ENCODE measurements around the gene OR52J3. TPM values are rescaled to one million over a fixed set of nuclear protein-coding genes. Genes with fewer than 3 reads are reported as not detected.

OR52J3 gene
- total RNA-seq, 1 experiment from 2014 or later, result not detected

DNA sequence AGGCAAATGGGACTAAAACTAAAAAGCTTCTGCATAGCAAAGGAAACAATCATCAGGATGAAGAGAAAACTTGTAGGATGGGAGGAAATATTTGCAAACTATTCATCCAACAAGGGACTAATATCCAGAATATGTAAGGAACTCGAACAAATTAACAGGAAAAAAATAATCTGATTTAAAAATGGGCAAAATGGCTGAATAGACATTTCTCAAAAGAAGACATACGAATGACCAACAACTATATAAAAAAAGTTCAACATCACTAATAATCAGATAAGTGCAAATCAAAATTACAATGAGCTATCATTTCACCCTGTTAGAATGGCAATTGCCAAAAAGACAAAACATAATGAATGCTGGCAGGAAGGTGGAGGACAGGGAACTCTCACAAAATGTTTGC, 35.1 kb downstream of the OR52J3 start:
- Histone ChIP-seq H3K27me3 (ENCODE audit: low read length) (no peaks in the 10 kb centered on the region; the same call in 1 of the 2 replicates), H3K9me3 (ENCODE audit: low read length) (no peaks in the 10 kb centered on the region), H3K27ac (ENCODE audit: low read length) (no peak overlapping the region), H3K4me3 (ENCODE audit: low read length) (no peak overlapping the region), H3K36me3 (ENCODE audit: low read depth, low read length) (no peaks in the 10 kb centered on the region), H3K9ac (ENCODE audit: low read length) (no peak overlapping the region), H2AFZ (ENCODE audit: low read length) (no peak overlapping the region), H4K20me1 (ENCODE audit: low read length) (no peaks in the 10 kb centered on the region), H3K79me2 (ENCODE audit: low read length) (no peaks in the 10 kb centered on the region), H3K4me2 (ENCODE audit: low read length) (no peak overlapping the region), H3K9me2 (replicated peaks; ENCODE audit: low read length) (no peaks in the 10 kb centered on the region), H3F3A (ENCODE audit: low read length, unreplicated experiment) (no peaks in the 10 kb centered on the region), H3K4me1 (ENCODE audit: insufficient read depth, low read length) (no peaks in the 10 kb centered on the region)
- TF ChIP-seq, protein P1, sequence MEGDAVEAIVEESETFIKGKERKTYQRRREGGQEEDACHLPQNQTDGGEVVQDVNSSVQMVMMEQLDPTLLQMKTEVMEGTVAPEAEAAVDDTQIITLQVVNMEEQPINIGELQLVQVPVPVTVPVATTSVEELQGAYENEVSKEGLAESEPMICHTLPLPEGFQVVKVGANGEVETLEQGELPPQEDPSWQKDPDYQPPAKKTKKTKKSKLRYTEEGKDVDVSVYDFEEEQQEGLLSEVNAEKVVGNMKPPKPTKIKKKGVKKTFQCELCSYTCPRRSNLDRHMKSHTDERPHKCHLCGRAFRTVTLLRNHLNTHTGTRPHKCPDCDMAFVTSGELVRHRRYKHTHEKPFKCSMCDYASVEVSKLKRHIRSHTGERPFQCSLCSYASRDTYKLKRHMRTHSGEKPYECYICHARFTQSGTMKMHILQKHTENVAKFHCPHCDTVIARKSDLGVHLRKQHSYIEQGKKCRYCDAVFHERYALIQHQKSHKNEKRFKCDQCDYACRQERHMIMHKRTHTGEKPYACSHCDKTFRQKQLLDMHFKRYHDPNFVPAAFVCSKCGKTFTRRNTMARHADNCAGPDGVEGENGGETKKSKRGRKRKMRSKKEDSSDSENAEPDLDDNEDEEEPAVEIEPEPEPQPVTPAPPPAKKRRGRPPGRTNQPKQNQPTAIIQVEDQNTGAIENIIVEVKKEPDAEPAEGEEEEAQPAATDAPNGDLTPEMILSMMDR (conservative IDR thresholded peaks at IDR 0.05; ENCODE audit: low read depth, low read length), result no peak
- TF ChIP-seq EZH2 (IDR thresholded peaks at IDR 0.05; ENCODE audit: low read length, unreplicated experiment) (no peak), EZH2phosphoT487 (IDR thresholded peaks at IDR 0.05; ENCODE audit: borderline replicate concordance, low read length) (no peak)
- DNase-seq (no peak), ATAC-seq (no peak)
- ChIA-PET POLR2A (ENCODE audit: unreplicated experiment) (no interaction called here), CTCF (no interaction called here)
- no TSS peak for BruUV-seq (replicated peaks)
- intact Hi-C loops (cut with micrococcal nuclease), result no loop called here

GRCh38 chr11:5083602-5084001, 37.3 kb downstream of the OR52J3 start:
- intact Hi-C loops (cut with micrococcal nuclease), result no loop called here
- no TSS peak for BruUV-seq (replicated peaks)
- Histone ChIP-seq H3K79me2 (ENCODE audit: low read length) (no peaks in the 10 kb centered on the region), H3K9me3 (ENCODE audit: low read length) (no peaks in the 10 kb centered on the region), H2AFZ (ENCODE audit: low read length) (no peak overlapping the region), H3K9me2 (replicated peaks; ENCODE audit: low read length) (no peaks in the 10 kb centered on the region), H3K27ac (ENCODE audit: low read length) (no peak overlapping the region), H3K36me3 (ENCODE audit: low read depth, low read length) (no peaks in the 10 kb centered on the region), H3K27me3 (ENCODE audit: low read length) (no peaks in the 10 kb centered on the region; the same call in 1 of the 2 replicates), H3K9ac (ENCODE audit: low read length) (no peak overlapping the region), H3K4me2 (ENCODE audit: low read length) (no peak overlapping the region), H3K4me3 (ENCODE audit: low read length) (no peak overlapping the region), H4K20me1 (ENCODE audit: low read length) (no peaks in the 10 kb centered on the region), H3K4me1 (ENCODE audit: insufficient read depth, low read length) (no peaks in the 10 kb centered on the region), H3F3A (ENCODE audit: low read length, unreplicated experiment) (no peaks in the 10 kb centered on the region)
- TF ChIP-seq EZH2 (IDR thresholded peaks at IDR 0.05; ENCODE audit: low read length, unreplicated experiment), result no peak
- no peak for TF ChIP-seq EZH2phosphoT487 (IDR thresholded peaks at IDR 0.05; ENCODE audit: borderline replicate concordance, low read length)
- TF ChIP-seq, protein P1 (conservative IDR thresholded peaks at IDR 0.05; ENCODE audit: low read depth, low read length), result no peak
- ChIA-PET CTCF (no interaction called here), POLR2A (ENCODE audit: unreplicated experiment) (no interaction called here)
- DNase-seq (no peak), ATAC-seq (no peak)

- no peaks in the 10 kb centered on the region; the same call in 1 of the 2 replicates for H3K27me3 ChIP-seq (ENCODE audit: low read length)
- no peaks in the 10 kb centered on the region for H3K9me2 ChIP-seq (replicated peaks; ENCODE audit: low read length)
- intact Hi-C loops (cut with micrococcal nuclease), result no loop called here
- ChIA-PET POLR2A (ENCODE audit: unreplicated experiment) (no interaction called here), CTCF (no interaction called here)
- ATAC-seq (no peak), DNase-seq (no peak)
- no peak overlapping the region for H3K27ac ChIP-seq (ENCODE audit: low read length)
- no peaks in the 10 kb centered on the region for H3F3A ChIP-seq (ENCODE audit: low read length, unreplicated experiment)
- no peaks in the 10 kb centered on the region for H3K4me1 ChIP-seq (ENCODE audit: insufficient read depth, low read length)
- no peaks in the 10 kb centered on the region for H4K20me1 ChIP-seq (ENCODE audit: low read length)
- no peaks in the 10 kb centered on the region for H3K36me3 ChIP-seq (ENCODE audit: low read depth, low read length)
- H3K79me2 ChIP-seq (ENCODE audit: low read length), result no peaks in the 10 kb centered on the region
- no peak overlapping the region for H3K4me2 ChIP-seq (ENCODE audit: low read length)
- BruUV-seq (replicated peaks), result no TSS peak
- TF ChIP-seq EZH2 (IDR thresholded peaks at IDR 0.05; ENCODE audit: low read length, unreplicated experiment) (no peak), EZH2phosphoT487 (IDR thresholded peaks at IDR 0.05; ENCODE audit: borderline replicate concordance, low read length) (no peak)
- TF ChIP-seq, protein P1 (conservative IDR thresholded peaks at IDR 0.05; ENCODE audit: low read depth, low read length), result no peak
- H3K9ac ChIP-seq (ENCODE audit: low read length), result no peak overlapping the region
- no peaks in the 10 kb centered on the region for H3K9me3 ChIP-seq (ENCODE audit: low read length)
- H3K4me3 ChIP-seq (ENCODE audit: low read length), result no peak overlapping the region
- H2AFZ ChIP-seq (ENCODE audit: low read length), result no peak overlapping the region
Measured at GRCh38 chr11:5088556-5088955, 42.2 kb downstream of the OR52J3 start.
